RWPE2 (cell line): ENCODE measurements around the gene MTARC1.

ENCODE experiments used
- ATAC-seq: fragments of 200-7000 bp; cut with Tn5 transposase; 3 replicates; pipeline ENCODE4 v1.9.1; 2021; ENCODE audit warnings: low read depth
- DNase-seq: peaks from one replicate; pipeline ENCODE4 v3.0.0-alpha.2; 2020; ENCODE audit warnings: low spot score
- H3K27ac ChIP-seq: fragments of 450-650 bp; 2 replicates; pipeline ENCODE4 v1.5.1; 2017; ENCODE audit warnings: mild to moderate bottlenecking; ENCODE audit not compliant: poor library complexity, severe bottlenecking
- H3K27me3 ChIP-seq: fragments of 250-450 bp; sonication (Bioruptor Pico); 2 replicates; pipeline ENCODE4 v1.5.1; 2021; ENCODE audit warnings: mild to moderate bottlenecking, moderate library complexity; ENCODE audit not compliant: insufficient read depth, poor library complexity, severe bottlenecking
- H3K36me3 ChIP-seq: fragments of 250-450 bp; sonication (Bioruptor Pico); 2 replicates; pipeline ENCODE4 v1.5.1; 2020; ENCODE audit warnings: low read depth, mild to moderate bottlenecking, moderate library complexity
- H3K4me1 ChIP-seq: fragments of 250-450 bp; sonication (Bioruptor Pico); 2 replicates; pipeline ENCODE4 v1.5.1; 2021; ENCODE audit warnings: mild to moderate bottlenecking, moderate library complexity; ENCODE audit not compliant: insufficient read depth, poor library complexity, severe bottlenecking
- H3K4me3 ChIP-seq: fragments of 250-450 bp; sonication (Bioruptor Pico); 2 replicates; pipeline ENCODE4 v1.5.1; 2021; ENCODE audit warnings: mild to moderate bottlenecking, moderate library complexity; ENCODE audit not compliant: severe bottlenecking
- H3K9me3 ChIP-seq: fragments of 250-450 bp; sonication (Bioruptor Pico); 2 replicates; pipeline ENCODE4 v1.5.1; 2021; ENCODE audit warnings: mild to moderate bottlenecking, moderate library complexity; ENCODE audit not compliant: severe bottlenecking
- CTCF ChIP-seq: fragments of 450-650 bp; IDR thresholded peaks from one replicate; pipeline ENCODE4 v1.5.1; 2017; ENCODE audit warnings: mild to moderate bottlenecking, moderate library complexity; ENCODE audit not compliant: poor library complexity, severe bottlenecking

The MTARC1 gene

GRCh38 chr1:220803401-220804201 is 16.9 kb downstream of the MTARC1 start:
- Histone ChIP-seq H3K27ac (no peak overlapping the region), H3K4me1 (no peaks in the 10 kb centered on the region), H3K9me3 (no peaks in the 10 kb centered on the region), H3K27me3 (no peaks in the 10 kb centered on the region), H3K4me3 (no peak overlapping the region), H3K36me3 (no peaks in the 10 kb centered on the region)
- no peak for DNase-seq
- peak; percentile 68 for TF ChIP-seq CTCF
- ATAC-seq = 0 out of 3 replicates have a peak, but pooled peaks have one; percentile 38

DNA sequence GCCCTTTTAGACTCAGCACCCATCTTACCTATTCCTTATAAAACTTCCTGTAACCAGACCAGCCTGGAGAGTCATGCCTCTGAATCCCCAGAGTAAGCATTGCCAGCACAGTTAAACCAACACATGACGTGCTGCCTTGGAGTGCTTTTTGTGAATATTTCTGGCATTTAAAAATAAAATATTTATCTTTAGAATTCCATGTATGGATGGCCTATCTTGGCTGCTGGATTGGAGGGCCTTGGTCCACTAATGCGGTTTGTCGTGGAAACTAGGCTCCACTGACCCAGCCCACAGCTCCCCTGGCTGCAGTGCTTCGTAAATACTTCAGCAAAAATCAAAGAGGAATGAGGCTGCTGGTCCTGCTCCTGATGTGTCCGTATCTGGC is 17.5 kb downstream of the MTARC1 start:
- ATAC-seq = no peak

DNA sequence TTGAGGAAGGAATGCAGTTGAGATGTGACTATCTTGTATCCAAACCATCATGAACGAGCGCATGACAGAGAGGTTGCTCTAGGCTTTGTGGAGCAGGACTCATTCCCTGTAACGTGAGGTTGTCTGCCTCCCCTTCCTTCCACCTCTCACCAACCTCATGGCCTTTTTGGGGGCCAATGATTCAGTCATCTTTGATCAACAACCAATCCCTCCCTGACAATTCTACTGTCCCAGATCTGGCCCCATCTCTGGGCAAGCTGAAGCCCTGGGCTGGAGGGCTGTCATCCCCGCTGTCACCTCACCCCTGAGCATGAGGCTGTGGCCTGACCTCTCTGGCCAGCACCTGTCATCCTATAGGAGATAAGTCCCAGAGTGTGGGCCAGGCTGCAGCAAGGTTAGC is 19.7 kb downstream of the MTARC1 start:
- ATAC-seq (no peak), DNase-seq (no peak)
- Histone ChIP-seq H3K9me3 (no peaks in the 10 kb centered on the region), H3K4me1 (no peaks in the 10 kb centered on the region), H3K27ac (no peak overlapping the region), H3K4me3 (no peak overlapping the region), H3K36me3 (no peaks in the 10 kb centered on the region), H3K27me3 (no peaks in the 10 kb centered on the region)
- no peak for TF ChIP-seq CTCF

More for the DNA sequence above, 17.5 kb downstream of the MTARC1 start:
- no peak for DNase-seq
- TF ChIP-seq CTCF = no peak
- Histone ChIP-seq H3K36me3 (no peaks in the 10 kb centered on the region), H3K4me1 (no peaks in the 10 kb centered on the region), H3K27me3 (no peaks in the 10 kb centered on the region), H3K9me3 (no peaks in the 10 kb centered on the region), H3K4me3 (no peak overlapping the region), H3K27ac (no peak overlapping the region)

DNA sequence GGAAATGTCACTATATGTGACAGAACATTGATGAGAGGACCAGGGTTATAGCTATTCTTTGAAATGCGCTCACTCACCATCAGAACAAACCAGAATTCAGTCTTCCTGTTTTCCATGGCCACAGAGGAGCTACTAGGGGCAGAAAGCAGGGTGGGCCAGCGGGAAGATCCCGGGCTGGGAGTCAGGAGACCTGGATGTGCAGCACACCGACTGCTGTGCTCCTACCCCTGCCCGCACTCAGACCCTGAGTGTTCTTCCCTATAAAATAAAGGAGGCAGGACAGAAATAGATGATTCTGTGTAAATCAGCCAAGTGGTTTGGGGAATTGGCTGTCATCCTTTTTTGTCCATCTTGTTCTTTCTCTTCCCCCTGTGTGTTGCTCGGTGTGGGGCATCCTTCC is 21.0 kb downstream of the MTARC1 start:
- Histone ChIP-seq H3K27ac (no peak overlapping the region), H3K27me3 (no peaks in the 10 kb centered on the region), H3K36me3 (no peaks in the 10 kb centered on the region), H3K9me3 (no peaks in the 10 kb centered on the region), H3K4me3 (no peak overlapping the region), H3K4me1 (no peaks in the 10 kb centered on the region)
- no peak for ATAC-seq
- no peak for DNase-seq
- TF ChIP-seq CTCF = no peak
